Activated B cell treated with CpG ODN at 0.5 μM for 24 hours (primary cell): ENCODE data around the gene ZC3H12C. TPM values are rescaled to one million over a fixed set of nuclear protein-coding genes. Genes with fewer than 3 reads are reported as not detected.

ENCODE experiments used
- ATAC-seq: fragments of 200-7000 bp; cut with Tn5 transposase; one replicate; pipeline ENCODE4 v1.10.0; 2021; ENCODE audit warnings: low read depth, mild to moderate bottlenecking, moderate library complexity
- CTCF ChIA-PET: fragments of 350-600 bp; sonication (Branson Sonifier 250); formaldehyde crosslinking; loops from one replicate; lab custom pipeline; 2021; ENCODE audit warnings: antibody characterized with exemption; lab: Charles Lee
- POLR2A ChIA-PET: fragments of 350-600 bp; sonication (Branson Sonifier 250); formaldehyde crosslinking; loops from one replicate; lab custom pipeline; 2021; ENCODE audit warnings: antibody characterized with exemption; lab: Charles Lee
- DNase-seq: peaks from one replicate; pipeline ENCODE4 v3.0.0; 2022
- H3K27ac Mint-ChIP-seq: one replicate; pipeline ENCODE4 v1.8.0; 2020; ENCODE audit warnings: mixed read lengths
- H3K27me3 Mint-ChIP-seq: one replicate; pipeline ENCODE4 v1.8.0; 2021; ENCODE audit warnings: mixed read lengths
- H3K36me3 Mint-ChIP-seq: one replicate; pipeline ENCODE4 v1.8.0; 2021; ENCODE audit warnings: low read depth, mixed read lengths
- H3K4me1 Mint-ChIP-seq: one replicate; pipeline ENCODE4 v1.8.0; 2021; ENCODE audit warnings: mixed read lengths
- H3K4me3 Mint-ChIP-seq: one replicate; pipeline ENCODE4 v1.8.0; 2020; ENCODE audit warnings: mild to moderate bottlenecking, mixed read lengths
- H3K9me3 Mint-ChIP-seq: one replicate; pipeline ENCODE4 v1.8.0; 2020; ENCODE audit warnings: mixed read lengths
- CTCF ChIP-seq: fragments of 200-600 bp; IDR thresholded peaks from one replicate; pipeline ENCODE4 v1.8.0; 2022; ENCODE audit warnings: antibody characterized with exemption, mild to moderate bottlenecking
- intact Hi-C: fragments of 100-400 bp; cut with micrococcal nuclease; formaldehyde crosslinking; loops from one replicate; pipeline ENCODE4 v1.15.1; 2024
- total RNA-seq: library from RNA; stranded (reverse); gene quantifications from 2 replicates; pipeline ENCODE4 v1.2.3, GENCODE V29; 2022

Gene ZC3H12C
- total RNA-seq, 1 donor from 2014 or later: 0.95 TPM

DNA sequence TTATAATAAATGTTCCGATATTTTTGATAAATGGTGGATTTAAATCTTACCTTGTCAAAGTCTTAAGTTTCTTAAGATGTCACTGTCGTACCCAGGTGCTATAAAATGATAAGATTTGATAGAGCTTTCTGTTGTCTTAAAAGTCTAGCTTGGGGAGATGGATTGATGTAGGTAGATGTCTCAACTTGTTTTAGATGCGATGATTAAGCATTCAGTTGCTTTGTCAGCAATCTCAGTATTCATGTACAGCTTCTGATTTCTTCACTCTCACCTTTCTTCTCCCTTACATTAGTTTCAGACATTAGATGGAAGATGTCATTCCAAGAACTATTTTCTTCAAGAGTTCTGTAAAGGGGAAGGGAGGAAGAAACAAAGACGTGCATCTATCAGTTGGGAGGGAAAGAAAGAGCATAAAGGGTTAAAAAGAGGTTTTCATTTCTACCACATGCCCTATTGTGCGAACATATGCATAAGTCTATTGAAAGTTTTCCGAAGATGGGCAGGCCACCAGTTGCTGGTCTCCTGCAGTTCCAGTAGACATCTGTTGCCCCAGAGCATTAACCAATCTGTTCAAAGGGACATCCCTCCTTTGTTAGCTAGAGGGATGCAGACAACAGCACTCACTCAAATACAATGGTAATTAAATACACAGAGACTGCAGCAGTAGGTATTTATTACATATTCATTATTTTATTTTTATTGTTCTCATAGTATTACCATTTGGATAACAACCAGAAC is 38.4 kb downstream of the ZC3H12C start:
- H3K27ac Mint-ChIP-seq: no peak overlapping the region
- DNase-seq (no peak), ATAC-seq (no peak)
- H3K9me3 Mint-ChIP-seq: no peaks in the 10 kb centered on the region
- intact Hi-C loops: no loop called here
- ChIA-PET POLR2A (no interaction called here), CTCF (no interaction called here)
- no peaks in the 10 kb centered on the region for H3K36me3 Mint-ChIP-seq
- TF ChIP-seq CTCF: no peak
- H3K27me3 Mint-ChIP-seq: peaks cover 6% of the 10 kb centered on the region
- H3K4me1 Mint-ChIP-seq: no peaks in the 10 kb centered on the region
- no peak overlapping the region for H3K4me3 Mint-ChIP-seq

DNA sequence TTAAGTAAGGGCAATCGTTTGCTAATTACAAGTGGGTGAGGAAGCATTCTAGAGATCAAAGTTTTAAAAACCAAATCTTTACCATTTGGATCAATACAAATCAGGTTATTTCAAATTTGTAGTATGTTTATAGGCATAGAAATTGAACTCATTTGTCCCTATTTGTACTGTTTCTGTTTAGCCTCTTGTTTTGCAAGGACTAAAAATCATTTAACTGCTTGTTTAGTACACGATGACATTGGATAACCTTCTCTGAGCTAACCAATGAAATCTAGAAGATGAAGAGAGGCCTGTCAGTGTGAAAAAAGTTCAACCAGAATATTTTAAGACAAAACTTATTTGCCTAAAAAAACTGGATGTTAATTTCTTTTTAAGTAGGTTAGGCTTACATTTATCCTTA is 40.0 kb downstream of the ZC3H12C start:
- no peak overlapping the region for H3K4me3 Mint-ChIP-seq
- H3K36me3 Mint-ChIP-seq: no peaks in the 10 kb centered on the region

DNA sequence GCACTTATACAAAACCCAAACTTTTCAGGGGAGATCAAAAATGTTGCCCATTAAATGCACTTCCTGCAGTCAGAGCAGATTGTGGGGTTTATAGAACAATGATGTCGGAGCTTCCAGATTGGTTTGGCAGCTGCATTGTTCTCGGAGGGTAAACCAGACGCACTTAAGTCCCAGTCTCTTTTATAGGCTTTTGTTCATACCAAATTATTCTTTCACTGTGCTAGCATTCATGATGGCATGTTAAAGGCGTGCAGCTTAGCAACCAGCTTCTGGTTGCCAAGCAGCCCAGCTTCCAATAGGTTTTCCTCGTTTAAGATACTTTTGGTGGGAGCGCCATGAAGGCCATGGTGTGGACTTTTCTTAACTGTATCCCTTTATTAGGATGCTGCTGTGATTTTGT is 40.9 kb downstream of the ZC3H12C start:
- Mint-ChIP-seq H3K9me3 (no peaks in the 10 kb centered on the region), H3K4me3 (no peak overlapping the region), H3K27me3 (peaks cover 6% of the 10 kb centered on the region), H3K27ac (no peak overlapping the region), H3K36me3 (no peaks in the 10 kb centered on the region), H3K4me1 (no peaks in the 10 kb centered on the region)
- intact Hi-C loops: no loop called here
- DNase-seq (no peak), ATAC-seq (no peak)
- no peak for TF ChIP-seq CTCF
- CTCF ChIA-PET: no interaction called here
- POLR2A ChIA-PET: no interaction called here

More for the DNA sequence above, 40.0 kb downstream of the ZC3H12C start:
- ATAC-seq (no peak), DNase-seq (no peak)
- intact Hi-C loops: no loop called here
- Mint-ChIP-seq H3K4me1 (no peaks in the 10 kb centered on the region), H3K27me3 (peaks cover 6% of the 10 kb centered on the region), H3K27ac (no peak overlapping the region), H3K9me3 (no peaks in the 10 kb centered on the region)
- no peak for TF ChIP-seq CTCF
- CTCF ChIA-PET: no interaction called here
- POLR2A ChIA-PET: no interaction called here

- Mint-ChIP-seq H3K27me3 (peaks cover 1% of the 10 kb centered on the region), H3K4me3 (no peak overlapping the region), H3K9me3 (no peaks in the 10 kb centered on the region), H3K4me1 (no peaks in the 10 kb centered on the region), H3K27ac (no peak overlapping the region), H3K36me3 (no peaks in the 10 kb centered on the region)
- ChIA-PET CTCF (no interaction called here), POLR2A (no interaction called here)
- ATAC-seq (no peak), DNase-seq (no peak)
- intact Hi-C loops: no loop called here
- TF ChIP-seq CTCF: no peak
Observed at GRCh38 chr11:110141812-110142211, 48.6 kb downstream of the ZC3H12C start.

DNA sequence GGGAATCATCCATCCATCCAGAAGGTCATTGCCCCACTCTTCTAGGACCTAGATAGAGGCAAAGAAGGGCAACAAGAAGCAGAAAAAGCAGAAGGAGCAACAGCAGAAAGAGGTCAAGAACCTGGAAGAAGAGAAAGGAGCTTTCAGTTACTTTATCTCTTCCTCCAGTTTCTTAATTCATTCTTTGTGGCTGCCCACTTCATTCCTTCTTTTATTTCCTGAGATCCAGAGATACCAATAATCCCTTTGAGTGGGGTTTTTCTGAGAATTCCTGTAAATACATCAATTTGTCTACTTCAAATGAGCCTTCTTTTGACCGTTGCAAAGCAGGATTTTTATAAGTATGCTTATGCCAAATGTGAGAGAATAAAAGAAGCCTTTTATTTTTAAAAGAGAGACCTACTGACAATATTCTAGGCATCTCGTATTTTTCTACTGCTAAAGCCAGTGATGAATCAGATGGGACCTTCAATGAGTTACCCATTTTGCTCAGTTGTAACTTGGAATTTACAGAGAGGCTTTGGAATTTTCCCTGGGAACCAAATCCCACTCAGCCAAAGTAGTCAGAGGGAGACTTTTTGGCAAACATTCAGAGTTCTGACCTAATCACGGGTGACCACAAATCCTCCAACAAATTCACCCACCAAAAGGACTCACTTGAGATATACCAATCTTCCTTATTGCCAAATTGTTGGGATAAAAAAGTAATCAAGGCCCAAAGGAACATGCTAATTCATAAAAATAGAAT is 54.9 kb downstream of the ZC3H12C start:
- H3K9me3 Mint-ChIP-seq: no peaks in the 10 kb centered on the region
- ATAC-seq: no peak
- no peak for DNase-seq
- intact Hi-C loops: no loop called here
- no peak overlapping the region for H3K27ac Mint-ChIP-seq
- H3K27me3 Mint-ChIP-seq: peaks cover 6% of the 10 kb centered on the region
- no peaks in the 10 kb centered on the region for H3K36me3 Mint-ChIP-seq
- no peaks in the 10 kb centered on the region for H3K4me1 Mint-ChIP-seq
- CTCF ChIA-PET: no interaction called here
- no peak overlapping the region for H3K4me3 Mint-ChIP-seq
- no peak for TF ChIP-seq CTCF
- POLR2A ChIA-PET: no interaction called here
